Measurements from ENCODE around the gene SGSM1.
A peak's percentile ranks its signal among the peaks of the same experiment; 100 is the strongest.
"Not testable (repeated sequence)": the region's sequence is repeated elsewhere in the genome, so short reads cannot be mapped to it uniquely, and the experiment has no call there.

The SGSM1 gene

GRCh38 chr22:24837517-24837916, 31.5 kb downstream of the SGSM1 start:
- not testable (repeated sequence) for DNase-seq (ENCODE audit: low read depth)

GRCh38 chr22:24841261-24841660, 35.2 kb downstream of the SGSM1 start:
- no peak for DNase-seq (ENCODE audit: low read depth)

- DNase-seq (ENCODE audit: low read depth) = no peak
Observed at GRCh38 chr22:24843048-24843447, 37.0 kb downstream of the SGSM1 start.

GRCh38 chr22:24845041-24845898, 39.3 kb downstream of the SGSM1 start:
- peak; percentile 41 for DNase-seq (ENCODE audit: low read depth)

GRCh38 chr22:24847490-24847889, 41.5 kb downstream of the SGSM1 start:
- DNase-seq (ENCODE audit: low read depth) = no peak

- no peak for DNase-seq (ENCODE audit: low read depth)
Observed at GRCh38 chr22:24848559-24849168, 42.7 kb downstream of the SGSM1 start.

GRCh38 chr22:24855794-24856193, 49.8 kb downstream of the SGSM1 start:
- DNase-seq (ENCODE audit: low read depth) = no peak

GRCh38 chr22:24857576-24857975, 51.6 kb downstream of the SGSM1 start:
- DNase-seq (ENCODE audit: low read depth) = no peak

GRCh38 chr22:24859587-24859986, 53.6 kb downstream of the SGSM1 start:
- DNase-seq (ENCODE audit: low read depth) = no peak

GRCh38 chr22:24865508-24865907, 59.5 kb downstream of the SGSM1 start:
- DNase-seq (ENCODE audit: low read depth) = no peak

- DNase-seq (ENCODE audit: low read depth) = no peak
Observed at GRCh38 chr22:24867323-24868022, 61.5 kb downstream of the SGSM1 start.

GRCh38 chr22:24868979-24869378, 63.0 kb downstream of the SGSM1 start:
- no peak for DNase-seq (ENCODE audit: low read depth)

GRCh38 chr22:24871611-24872205, 65.7 kb downstream of the SGSM1 start:
- DNase-seq (ENCODE audit: low read depth) = no peak

GRCh38 chr22:24873226-24873625, 67.2 kb downstream of the SGSM1 start:
- DNase-seq (ENCODE audit: low read depth) = no peak

- no peak for DNase-seq (ENCODE audit: low read depth)
Observed at GRCh38 chr22:24875862-24876506, 70.0 kb downstream of the SGSM1 start.

GRCh38 chr22:24876700-24877099, 70.7 kb downstream of the SGSM1 start:
- DNase-seq (ENCODE audit: low read depth) = no peak

GRCh38 chr22:24878969-24879368, 73.0 kb downstream of the SGSM1 start:
- no peak for DNase-seq (ENCODE audit: low read depth)

GRCh38 chr22:24883432-24883831, 77.4 kb downstream of the SGSM1 start:
- DNase-seq (ENCODE audit: low read depth) = no peak

- no peak for DNase-seq (ENCODE audit: low read depth)
Observed at GRCh38 chr22:24887260-24887659, 81.2 kb downstream of the SGSM1 start.

GRCh38 chr22:24893341-24894070, 87.5 kb downstream of the SGSM1 start:
- no peak for DNase-seq (ENCODE audit: low read depth)

GRCh38 chr22:24894220-24894975, 88.4 kb downstream of the SGSM1 start:
- peak; percentile 92 for DNase-seq (ENCODE audit: low read depth)
